Lower leg skin (tissue), 4 donors: ENCODE data around the gene HASPIN. TPM values are rescaled to one million over a fixed set of nuclear protein-coding genes. Genes with fewer than 3 reads are reported as not detected.

ENCODE experiments used
- DNase-seq, 2 donors: peaks; one replicate each; pipeline ENCODE4 v3.0.0-alpha.2; 2019; ENCODE audit warnings: low spot score in 2 of 2
- H3K4me3 ChIP-seq: fragments of 200-600 bp; sonication (generic); 2 replicates; pipeline ENCODE4 v1.5.1; 2017; ENCODE audit warnings: mild to moderate bottlenecking, low read depth; ENCODE audit not compliant: poor library complexity, severe bottlenecking
- CTCF ChIP-seq, 3 donors: fragments of 450-650 bp; IDR thresholded peaks; one replicate each; pipeline ENCODE4 v1.5.1; 2016; ENCODE audit warnings: antibody characterized with exemption in 3 of 3, mild to moderate bottlenecking in 3 of 3, moderate library complexity in 2 of 3
- POLR2A ChIP-seq, 2 donors: fragments of 450-650 bp; IDR thresholded peaks; one replicate each; pipeline ENCODE4 v1.6.1; 2016 to 2017; ENCODE audit warnings: antibody characterized with exemption in 2 of 2, mild to moderate bottlenecking in 1 of 2, moderate library complexity in 1 of 2
- WGBS, 2 donors: methylation state at CpG; one replicate each; pipeline ENCODE4 v1.1.5; 2018; 5-methylcytosine and 5-hydroxymethylcytosine counted together
- intact Hi-C: fragments of 100-400 bp; cut with DNase I; formaldehyde crosslinking; loops from one replicate; pipeline ENCODE4 v1.15.0; 2023; ENCODE audit warnings: low total_unique reads
- total RNA-seq, 4 donors: library from RNA; depleted of rRNA; stranded (reverse); fragments of >200 nt; gene quantifications; one replicate each; pipeline ENCODE4 v1.1.0, GENCODE V29; 2016

The HASPIN gene
- total RNA-seq, 4 donors from 2014 or later = 0.81 to 1.6 (median 1.4) TPM

DNA sequence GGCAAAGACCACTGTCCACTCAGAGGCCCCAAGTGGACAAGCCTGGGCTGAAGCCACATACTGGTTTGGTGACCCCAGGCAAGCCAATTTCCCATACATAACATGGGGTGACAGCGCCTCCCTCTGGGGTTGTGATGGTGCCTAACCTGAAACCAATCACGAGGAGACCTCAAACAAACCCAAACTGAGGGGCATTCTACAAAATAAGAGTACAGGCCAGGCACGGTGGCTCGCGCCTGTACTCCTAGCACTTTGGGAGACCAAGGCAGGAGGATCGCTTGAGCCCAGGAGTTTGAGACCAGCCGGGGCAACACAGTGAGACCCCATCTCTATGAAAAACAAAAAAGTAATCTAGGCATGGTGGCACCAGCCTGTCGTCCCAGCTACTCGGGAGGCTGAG, 31.4 kb upstream of the HASPIN start:
- intact Hi-C loops = no loop called here
- 87% methylated on average over 9 of the region's 9 CpGs for WGBS, 2 donors
- TF ChIP-seq CTCF (IDR thresholded peaks at IDR 0.05) (no peak), POLR2A (IDR thresholded peaks at IDR 0.05) (no peak)

DNA sequence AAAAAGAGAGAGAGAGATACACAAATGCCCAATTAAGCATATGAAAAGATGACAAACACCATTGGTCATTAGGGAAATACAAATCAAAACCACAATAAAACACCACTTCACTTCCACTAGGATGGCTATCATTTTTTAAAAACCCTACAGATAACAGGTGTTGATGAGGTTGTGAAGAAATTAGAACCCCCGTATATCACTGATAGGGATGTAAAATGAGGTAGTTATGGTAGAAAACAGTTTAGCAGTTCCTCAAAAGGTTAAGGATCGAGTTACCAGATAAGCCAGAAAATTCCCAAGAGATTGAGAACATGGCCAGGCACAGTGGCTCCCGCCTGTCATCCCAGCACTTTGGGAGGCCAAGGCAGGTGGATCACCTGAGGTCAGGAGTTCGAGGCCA, 30.6 kb upstream of the HASPIN start:
- H3K4me3 ChIP-seq = no peak overlapping the region
- intact Hi-C loops = no loop called here
- TF ChIP-seq POLR2A (IDR thresholded peaks at IDR 0.05) (no peak), CTCF (IDR thresholded peaks at IDR 0.05) (no peak)
- no peak for DNase-seq
- WGBS, 2 donors = 59 to 64% methylated on average over 4 of the region's 4 CpGs

More for the DNA sequence above, 31.4 kb upstream of the HASPIN start:
- no peak for DNase-seq
- H3K4me3 ChIP-seq = no peak overlapping the region

- no peak for DNase-seq
- TF ChIP-seq POLR2A (IDR thresholded peaks at IDR 0.05) (no peak), CTCF (IDR thresholded peaks at IDR 0.05) (no peak)
- WGBS, 2 donors = 71 to 74% methylated on average over 9 of the region's 9 CpGs
- intact Hi-C loops = no loop called here
- no peak overlapping the region for H3K4me3 ChIP-seq
These were observed 29.9 kb upstream of the HASPIN start for GRCh38 chr17:3693829-3694231.

GRCh38 chr17:3695129-3695722, 28.5 kb upstream of the HASPIN start:
- H3K4me3 ChIP-seq = peak overlapping the region; percentile 29
- TF ChIP-seq CTCF (IDR thresholded peaks at IDR 0.05) (no peak), POLR2A (IDR thresholded peaks at IDR 0.05) (no peak)
- intact Hi-C loops = no loop called here
- WGBS, 2 donors = 11 to 16% methylated on average over 17 of the region's 17 CpGs
- peak in 1 of 2 donors; percentile 68 for DNase-seq

DNA sequence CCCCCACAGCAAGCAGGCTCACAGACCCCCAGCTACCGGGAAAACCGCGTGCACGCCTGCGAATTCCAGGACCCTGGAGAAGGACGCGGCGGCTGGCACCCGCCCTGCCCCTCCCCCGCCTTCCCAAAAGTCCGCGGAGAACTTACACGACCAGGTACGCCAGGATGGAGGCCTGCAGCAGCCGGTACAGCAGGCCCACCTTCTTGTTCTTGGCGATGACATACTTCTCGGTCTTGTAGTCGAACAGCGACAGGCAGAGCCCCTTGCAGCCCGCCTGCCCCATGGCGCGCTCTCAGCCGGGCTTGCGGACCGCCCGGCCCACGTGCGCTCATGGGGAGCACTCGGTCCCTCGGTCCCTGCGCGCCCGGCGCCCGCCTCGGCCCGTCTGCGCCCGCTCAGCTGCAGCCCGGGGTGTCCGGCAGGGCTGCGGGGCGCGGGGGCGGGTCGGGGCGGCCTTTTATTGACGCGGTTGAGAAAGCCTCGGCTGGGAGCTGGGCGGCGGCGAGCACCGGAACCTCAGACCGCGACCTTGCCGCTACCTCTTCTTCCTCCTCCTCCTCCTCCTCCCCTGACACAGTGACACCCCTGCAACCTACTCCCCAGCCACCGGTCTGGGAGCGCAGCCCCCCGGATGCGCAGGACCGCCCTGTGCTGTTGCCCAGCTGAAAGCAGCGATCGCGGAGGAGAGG, 27.8 kb upstream of the HASPIN start, which contains the start of gene P2RX5:
TSS of gene P2RX5 (minus strand) at position 433 of the 689 bp plus-strand sequence. CDS start at position 283, 150 bp downstream.
- intact Hi-C loops = no loop called here
- peak in 1 of 2 donors; percentile 81 for DNase-seq
- peak within 1 kb of the TSS; percentile 29 for H3K4me3 ChIP-seq
- WGBS, 2 donors = 0% methylated on average over 18 to 61 of the region's 65 CpGs
- TF ChIP-seq POLR2A (IDR thresholded peaks at IDR 0.05) = no peak
- no peak for TF ChIP-seq CTCF (IDR thresholded peaks at IDR 0.05)
